ENCODE results near the gene SGCD.

GRCh38 chr5:156802501-156802900, 475.5 kb downstream of the SGCD start:
- TF ChIP-seq CTCF (optimal IDR thresholded peaks at IDR 0.05 in 1 of 3, IDR thresholded peaks at IDR 0.05 in 1 of 3, conservative IDR thresholded peaks at IDR 0.05 in 1 of 3; ENCODE audit: extremely low read depth in 1 of 3, insufficient read depth in 2 of 3, low read length in 3 of 3) (no peak), EZH2 (IDR thresholded peaks at IDR 0.05; ENCODE audit: low read length) (no peak)
